ENCODE measurements around the gene HSF4. TPM values are rescaled to one million over a fixed set of nuclear protein-coding genes. Genes with fewer than 3 reads are reported as not detected.
A peak's percentile ranks its signal among the peaks of the same experiment; 100 is the strongest.

Gene HSF4
- total RNA-seq, 1 donor from 2014 or later, result 62.9 TPM

- no peak for ATAC-seq (ENCODE audit: poor library complexity)
- no peak for DNase-seq
- intact Hi-C loops (cut with DNase I), result no loop called here
Measured at GRCh38 chr16:67148656-67149275, 15.8 kb upstream of the HSF4 start.

GRCh38 chr16:67149276-67150046 is 15.1 kb upstream of the HSF4 start:
- ATAC-seq (ENCODE audit: poor library complexity), result no peak
- intact Hi-C loops (cut with DNase I), result no loop called here
- DNase-seq, result peak; percentile 42

- DNase-seq (peak; percentile 76), ATAC-seq (ENCODE audit: poor library complexity) (peak; percentile 63)
- intact Hi-C loops (cut with DNase I), result no loop called here
Measured at GRCh38 chr16:67150047-67150832, 14.3 kb upstream of the HSF4 start.

- intact Hi-C loops (cut with DNase I), result no loop called here
- ATAC-seq (ENCODE audit: poor library complexity) (peak; percentile 85), DNase-seq (peak; percentile 88)
Measured at GRCh38 chr16:67150833-67151396, 13.6 kb upstream of the HSF4 start, which contains the start of gene B3GNT9. Gene B3GNT9 (minus strand): TSS chr16:67150998. CDS start chr16:67150485, 513 bp downstream.

DNA sequence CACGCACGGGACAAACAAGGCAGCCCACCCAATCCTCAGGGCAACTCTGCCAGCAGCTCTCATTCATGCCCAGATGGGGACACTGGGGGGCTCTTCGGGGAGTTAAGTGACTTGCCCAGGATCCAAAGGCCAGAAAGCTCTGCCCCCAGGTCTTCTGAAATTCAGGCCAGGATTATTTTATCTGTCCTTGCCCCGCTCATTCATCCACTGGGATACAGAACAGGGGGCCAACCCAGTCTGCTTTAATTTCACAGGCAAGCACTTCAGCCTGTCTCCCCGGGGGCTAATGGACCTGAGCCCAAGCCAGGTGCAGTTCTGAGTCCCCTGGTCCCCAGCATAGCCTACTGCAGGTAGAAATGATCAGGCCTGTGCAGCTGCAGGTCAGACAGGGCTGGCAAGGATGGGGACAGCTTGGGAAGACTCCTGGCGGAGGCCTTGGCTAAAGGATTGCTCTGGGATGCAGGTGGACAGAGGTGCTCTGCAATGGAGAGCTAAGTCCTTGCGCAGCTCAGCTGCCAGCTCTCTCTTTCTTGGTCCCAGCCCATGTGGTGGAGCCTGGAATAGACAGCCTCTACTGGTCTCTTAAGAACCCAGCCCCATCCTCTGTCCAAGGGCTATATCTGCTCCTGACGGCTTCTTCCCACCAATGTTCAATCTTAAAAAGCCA is 13.0 kb upstream of the HSF4 start:
- intact Hi-C loops (cut with DNase I), result no loop called here
- DNase-seq (no peak), ATAC-seq (ENCODE audit: poor library complexity) (no peak)

DNA sequence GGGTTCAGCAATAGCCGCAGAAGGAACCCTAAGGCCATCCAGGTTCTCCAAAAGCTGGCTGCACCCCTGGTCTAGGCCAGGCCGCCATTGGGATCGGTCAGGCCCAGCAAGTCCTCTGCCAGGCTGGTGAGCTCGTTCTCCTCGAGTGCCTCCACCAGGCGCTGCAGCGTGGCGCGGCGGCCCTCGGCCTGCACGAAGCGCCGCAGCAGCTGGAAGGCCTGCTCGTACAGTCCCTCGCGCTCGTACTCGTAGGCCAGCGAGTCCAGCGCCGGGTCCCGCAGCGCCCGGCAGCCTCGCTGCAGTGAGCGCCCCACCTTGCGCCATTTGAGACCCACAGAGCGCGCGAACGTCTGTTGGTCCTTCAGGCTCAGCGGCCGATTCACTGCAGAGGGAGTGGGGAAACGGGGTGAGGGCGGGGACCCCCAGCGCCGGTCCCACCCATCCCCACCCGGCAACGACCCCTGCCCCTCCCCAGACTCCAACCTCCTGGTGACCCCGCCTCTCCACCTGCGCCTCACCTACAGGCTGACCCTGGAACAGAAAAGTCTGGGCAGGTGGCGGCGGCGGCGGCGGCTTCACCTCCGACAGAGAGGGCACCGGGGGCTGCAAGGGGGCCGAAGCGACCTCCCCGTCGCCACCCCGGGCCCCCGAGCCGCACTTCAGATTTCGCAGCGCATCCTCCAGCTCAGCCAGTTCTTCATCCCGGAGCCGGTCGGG is 9.8 kb upstream of the HSF4 start:
- ATAC-seq (ENCODE audit: poor library complexity), result no peak
- intact Hi-C loops (cut with DNase I), result loop anchor here (2.0 kb wide), 1 partner anchor 176 kb away; no protein-coding TSS in a partner anchor
- peak; percentile 46 for DNase-seq

- intact Hi-C loops (cut with DNase I), result loop anchor here (2.0 kb wide), 2 partner anchors 35 to 177 kb away; partner anchors contain the start of gene EXOC3L1
- ATAC-seq (ENCODE audit: poor library complexity), result peak; percentile 66
- peak; percentile 88 for DNase-seq
Measured at GRCh38 chr16:67155295-67156142, 9.0 kb upstream of the HSF4 start.

- DNase-seq, result peak; percentile 46
- intact Hi-C loops (cut with DNase I), result loop anchor here (2.0 kb wide), 1 partner anchor 35 kb away; the partner anchor contains the start of gene EXOC3L1
- no peak for ATAC-seq (ENCODE audit: poor library complexity)
Measured at GRCh38 chr16:67156143-67156844, 8.3 kb upstream of the HSF4 start.

GRCh38 chr16:67157106-67157748 is 7.3 kb upstream of the HSF4 start:
- DNase-seq, result no peak
- no peak for ATAC-seq (ENCODE audit: poor library complexity)
- intact Hi-C loops (cut with DNase I), result loop anchor here (2.0 kb wide), 1 partner anchor 34 kb away; the partner anchor contains the start of gene EXOC3L1

DNA sequence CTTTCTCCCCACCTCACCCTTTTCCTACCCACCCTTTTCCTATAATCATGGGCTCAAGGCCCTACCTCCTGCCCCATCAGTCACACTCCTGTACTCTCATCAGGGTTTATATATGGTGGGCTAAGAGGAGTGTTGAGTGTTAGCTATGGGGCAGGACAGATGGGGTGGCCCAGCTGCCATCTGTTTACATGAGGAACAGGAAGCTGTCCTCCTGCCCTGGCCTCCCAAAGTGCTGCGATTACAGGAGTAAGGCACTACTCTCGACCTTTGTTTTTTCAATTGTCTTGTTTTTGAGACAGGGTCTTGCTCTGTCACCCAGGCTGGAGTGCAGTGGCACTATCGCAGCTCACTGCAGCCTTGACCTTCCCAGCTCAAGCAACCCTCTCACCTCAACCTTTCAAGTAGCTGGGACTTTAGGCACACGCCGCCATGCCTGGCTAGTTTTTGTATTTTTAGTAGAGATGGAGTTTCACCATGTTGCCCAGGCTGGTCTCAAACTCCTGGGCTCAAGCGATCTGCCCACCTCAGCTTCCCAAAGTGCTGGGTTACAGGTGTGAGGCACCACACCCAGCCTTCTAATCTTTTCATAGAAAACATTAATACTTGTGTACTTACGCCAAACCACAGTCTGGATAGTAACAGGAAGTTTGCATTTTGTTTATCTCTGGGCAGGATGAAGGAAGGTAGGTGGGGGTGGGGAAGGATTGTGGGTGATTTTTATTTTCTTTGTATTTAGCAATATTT is 6.5 kb upstream of the HSF4 start:
- intact Hi-C loops (cut with DNase I), result loop anchor here (2.0 kb wide), 1 partner anchor 33 kb away; the partner anchor contains the start of gene EXOC3L1
- DNase-seq, result no peak
- ATAC-seq (ENCODE audit: poor library complexity), result no peak

- peak; percentile 70 for DNase-seq
- ATAC-seq (ENCODE audit: poor library complexity), result no peak
- intact Hi-C loops (cut with DNase I), result no loop called here
Measured at GRCh38 chr16:67158637-67159600, 5.6 kb upstream of the HSF4 start.

DNA sequence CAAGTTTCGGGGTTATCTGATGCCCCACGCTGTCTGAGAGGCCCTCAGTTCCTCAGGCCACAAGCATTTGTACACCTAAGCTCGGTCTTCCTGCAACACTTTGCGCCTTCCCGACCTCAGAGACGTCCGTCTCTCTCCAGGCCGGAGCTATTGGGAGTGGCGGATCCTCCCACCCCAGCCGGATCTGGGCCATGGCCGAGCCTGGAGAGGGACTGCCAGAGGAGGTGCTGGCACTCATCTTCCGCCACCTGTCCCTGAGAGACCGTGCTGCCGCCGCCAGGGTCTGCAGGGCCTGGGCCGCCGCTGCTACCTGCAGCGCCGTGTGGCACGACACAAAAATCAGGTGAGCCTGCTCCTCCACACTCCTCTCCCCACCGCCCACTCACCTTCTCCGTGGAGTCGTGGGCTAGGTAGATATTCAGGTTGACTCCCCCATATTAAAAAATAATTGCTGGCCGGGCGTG is 2.9 kb upstream of the HSF4 start:
- DNase-seq, result peak; percentile 69
- intact Hi-C loops (cut with DNase I), result no loop called here
- peak; percentile 24 for ATAC-seq (ENCODE audit: poor library complexity)

GRCh38 chr16:67162506-67163163 is 1.9 kb upstream of the HSF4 start:
- DNase-seq (no peak), ATAC-seq (ENCODE audit: poor library complexity) (no peak)
- intact Hi-C loops (cut with DNase I), result no loop called here

Measured in Right ventricle myocardium superior (tissue), 1 donor.